GM12892 (cell line): ENCODE measurements around the gene DCTN2.

Source experiments
- POLR2A ChIP-seq: IDR thresholded peaks from 2 replicates; pipeline ENCODE4 v1.6.1; 2011; ENCODE audit warnings: low read depth, low read length, control low read depth
- POLR2AphosphoS5 ChIP-seq: IDR thresholded peaks from 2 replicates; pipeline ENCODE4 v1.6.1; 2011; ENCODE audit warnings: low read depth, low read length, control low read depth

GRCh38 chr12:57564178-57564740, 17.3 kb upstream of the DCTN2 start:
- TF ChIP-seq POLR2AphosphoS5 = no peak
- TF ChIP-seq POLR2A = no peak
